Pancreas (tissue), 10 donors: ENCODE measurements around the gene ABCA3. TPM values are rescaled to one million over a fixed set of nuclear protein-coding genes. Genes with fewer than 3 reads are reported as not detected.

Source experiments
- ATAC-seq, 4 donors: fragments of 200-7000 bp; cut with Tn5 transposase; one replicate each; pipeline versions ENCODE4 v1.8.0 to v1.9.1; 2020; ENCODE audit warnings: mild to moderate bottlenecking in 4 of 4, moderate library complexity in 4 of 4
- DNase-seq, 6 donors: peaks; one replicate each; pipeline ENCODE4 v3.0.0-alpha.2; 2020
- FAIRE-seq: peaks from 2 replicates; lab custom pipeline; 2012; peaks lifted over from hg19 to GRCh38; lab: Jason Lieb, UNC
- H3K27ac ChIP-seq, 4 donors: fragments of 200-600 bp; sonication (generic); 1 replicate in 3 of 4; 2 replicates in 1 of 4; pipeline versions ENCODE4 v1.5.0 to v1.8.0; 2020
- H3K27me3 ChIP-seq, 4 donors: fragments of 200-600 bp; one replicate each; pipeline ENCODE4 v1.8.0; 2021
- H3K36me3 ChIP-seq, 3 donors: fragments of 200-600 bp; sonication (generic) in 1 of 3; one replicate each; pipeline versions ENCODE4 v1.5.0 to v1.8.0; 2020 to 2021
- H3K4me1 ChIP-seq, 3 donors: fragments of 200-600 bp; one replicate each; pipeline ENCODE4 v1.8.0; 2021
- H3K4me3 ChIP-seq, 4 donors: fragments of 200-600 bp; sonication (generic) in 2 of 4; one replicate each; pipeline versions ENCODE4 v1.5.0 to v1.8.0; 2020 to 2021
- H3K9me3 ChIP-seq, 4 donors: fragments of 200-600 bp; one replicate each; pipeline ENCODE4 v1.8.0; 2021
- CTCF ChIP-seq, 4 donors: fragments of 200-600 bp; sonication (generic) in 3 of 4; IDR thresholded peaks; one replicate each; pipeline versions ENCODE4 v1.5.0 to v1.8.0; 2021; ENCODE audit warnings: antibody characterized with exemption in 4 of 4
- WGBS, 2 donors: extraction: QIAGEN DNeasy Blood & Tissue Kit; methylation state at CpG; one replicate each; pipeline ENCODE4 v1.1.7; 2013; 5-methylcytosine and 5-hydroxymethylcytosine counted together
- intact Hi-C, 3 donors: fragments of 100-400 bp; cut with DNase I; formaldehyde crosslinking; loops; one replicate each; pipeline versions ENCODE4 v1.11.1 to v1.14.2; 2022
- polyA plus RNA-seq, 2 donors: library from polyadenylated mRNA; stranded (reverse); fragments of 200-250 nt; gene quantifications; one replicate each; pipeline ENCODE4 v1.2.3, GENCODE V29; 2013
- total RNA-seq, 6 donors: library from RNA; stranded (reverse); fragmentation: NEBNext Ultra II Directional in 4 of 6; extraction: Animal tissue kit (Norgen Biotek cat#: 25700) in 4 of 6; gene quantifications; one replicate each; pipeline versions ENCODE4 v1.2.1 to v1.2.4, GENCODE V29; 2021 to 2023
- donor health status: healthy with polysubstance abuse.
- donor health status: DM: no; HTN: no; CAD: no; lungs with moderate emphysema.
- donor health status: DM: no; HTN: no; CAD: no.
- donor health status: control.
- donor health status: control.
- donor health status: Bipolar disorder and iron deficiency.
- donor health status: DM: yes; HTN: yes; CAD: no.
- donor health status: DM: no; HTN: no; CAD: no.
- donor health status: DM: no; HTN: no; CAD: no.
- donor health status: DM: yes; HTN: yes; CAD: no.

The ABCA3 gene
- total and polyA plus RNA-seq, 8 donors = 12.7 to 26.5 (median 18.0) TPM

- no peak overlapping the region for H3K4me3 ChIP-seq
- intact Hi-C loops = loop anchor here in 1 of 3 donors (10.0 kb wide), 1 partner anchor 63 kb away; the partner anchor contains the start of gene CASKIN1
These were observed 82.8 kb downstream of the ABCA3 start for GRCh38 chr16:2257726-2258125.

GRCh38 chr16:2256531-2257140, 83.9 kb downstream of the ABCA3 start:
- TF ChIP-seq CTCF (IDR thresholded peaks at IDR 0.05) = no peak
- DNase-seq = peak in 2 of 6 donors; percentile 17 to 20
- Histone ChIP-seq H3K27ac (no peak overlapping the region), H3K36me3 (peaks cover 2 to 80% (median 46%) of the 10 kb centered on the region in 3 donors), H3K27me3 (no peaks in the 10 kb centered on the region), H3K4me1 (peaks cover 0 to 11% (median 8%) of the 10 kb centered on the region in 3 donors), H3K9me3 (no peaks in the 10 kb centered on the region), H3K4me3 (no peak overlapping the region)
- no peak for FAIRE-seq
- intact Hi-C loops = loop anchor here in 1 of 3 donors (10.0 kb wide), 1 partner anchor 62 kb away; the partner anchor contains the start of gene CASKIN1
- no peak for ATAC-seq
- 90 to 92% methylated on average over 12 of the region's 12 CpGs for WGBS, 2 donors

More at GRCh38 chr16:2257726-2258125, 82.8 kb downstream of the ABCA3 start:
- H3K27ac ChIP-seq = no peak overlapping the region
- H3K27me3 ChIP-seq = no peaks in the 10 kb centered on the region
- H3K4me1 ChIP-seq = peaks cover 0 to under 1% (median 0%) of the 10 kb centered on the region in 3 donors
- TF ChIP-seq CTCF (IDR thresholded peaks at IDR 0.05) = no peak
- no peaks in the 10 kb centered on the region for H3K9me3 ChIP-seq
- ATAC-seq = no peak
- no peak for FAIRE-seq
- DNase-seq = peak in 2 of 6 donors; percentile 5 to 15
- peaks cover 9 to 88% (median 57%) of the 10 kb centered on the region in 3 donors for H3K36me3 ChIP-seq
- 88 to 98% methylated on average over 6 of the region's 6 CpGs for WGBS, 2 donors

GRCh38 chr16:2253293-2253692, 87.2 kb downstream of the ABCA3 start:
- WGBS, 2 donors = 87 to 91% methylated on average over 11 of the region's 11 CpGs
- H3K36me3 ChIP-seq = peaks cover 2 to 53% (median 41%) of the 10 kb centered on the region in 3 donors
- H3K27me3 ChIP-seq = no peaks in the 10 kb centered on the region
- DNase-seq (peak in 2 of 6 donors; percentile 16 to 30), FAIRE-seq (no peak), ATAC-seq (no peak)
- peaks cover 0 to 21% (median 8%) of the 10 kb centered on the region in 3 donors for H3K4me1 ChIP-seq
- H3K4me3 ChIP-seq = no peak overlapping the region
- intact Hi-C loops = loop anchor here in 1 of 3 donors (10.0 kb wide), 1 partner anchor 58 kb away; the partner anchor contains the start of gene CASKIN1
- no peaks in the 10 kb centered on the region for H3K9me3 ChIP-seq
- TF ChIP-seq CTCF (IDR thresholded peaks at IDR 0.05) = no peak
- H3K27ac ChIP-seq = no peak overlapping the region

GRCh38 chr16:2252806-2253148, 87.8 kb downstream of the ABCA3 start:
- no peak for FAIRE-seq
- DNase-seq = peak in 1 of 6 donors; percentile 14
- Histone ChIP-seq H3K9me3 (no peaks in the 10 kb centered on the region), H3K4me3 (no peak overlapping the region), H3K4me1 (peaks cover 0 to 21% (median 8%) of the 10 kb centered on the region in 3 donors), H3K27me3 (no peaks in the 10 kb centered on the region), H3K27ac (peak overlapping the region in 2 of 4 donors; percentile 67 to 80), H3K36me3 (peaks cover 2 to 48% (median 40%) of the 10 kb centered on the region in 3 donors)
- no peak for ATAC-seq
- TF ChIP-seq CTCF (IDR thresholded peaks at IDR 0.05) = no peak
- intact Hi-C loops = loop anchor here in 1 of 3 donors (10.0 kb wide), 1 partner anchor 58 kb away; the partner anchor contains the start of gene CASKIN1
- WGBS, 2 donors = 92 to 96% methylated on average over 7 of the region's 7 CpGs
